WTC11 (cell line): ENCODE results near the gene PITPNC1. TPM values are rescaled to one million over a fixed set of nuclear protein-coding genes. Genes with fewer than 3 reads are reported as not detected.

ENCODE experiments used
- ATAC-seq: fragments of 200-7000 bp; cut with Tn5 transposase; 2 replicates; pipeline ENCODE4 v1.10.0; 2021; ENCODE audit warnings: mild to moderate bottlenecking, moderate library complexity
- CTCF ChIA-PET: fragments of 300-600 bp; sonication (Branson Sonifier 250); formaldehyde crosslinking; loops from one replicate; lab custom pipeline; 2021; ENCODE audit warnings: antibody characterized with exemption; lab: Charles Lee
- POLR2A ChIA-PET: fragments of 350-600 bp; sonication (Branson Sonifier 250); formaldehyde crosslinking; loops from one replicate; lab custom pipeline; 2021; ENCODE audit warnings: antibody characterized with exemption; lab: Charles Lee
- DNase-seq: peaks from one replicate; pipeline ENCODE4 v3.0.0; 2021; ENCODE audit warnings: low spot score
- H3K27ac Mint-ChIP-seq: 2 replicates; pipeline ENCODE4 v1.8.0; 2021; ENCODE audit warnings: mixed read lengths
- H3K27me3 Mint-ChIP-seq: 2 replicates; pipeline ENCODE4 v1.8.0; 2021; ENCODE audit warnings: low read depth, mild to moderate bottlenecking, moderate library complexity, mixed read lengths
- H3K36me3 Mint-ChIP-seq: 2 replicates; pipeline ENCODE4 v1.8.0; 2021; ENCODE audit warnings: mixed read lengths
- H3K4me1 Mint-ChIP-seq: 2 replicates; pipeline ENCODE4 v1.8.0; 2022; ENCODE audit warnings: mixed read lengths
- H3K4me3 Mint-ChIP-seq: 2 replicates; pipeline ENCODE4 v1.8.0; 2021; ENCODE audit warnings: mild to moderate bottlenecking, moderate library complexity, mixed read lengths
- H3K9me3 Mint-ChIP-seq: 2 replicates; pipeline ENCODE4 v1.8.0; 2021; ENCODE audit warnings: mixed read lengths
- FOXK1 ChIP-seq: sonication (generic); formaldehyde crosslinking; IDR thresholded peaks from 2 replicates; pipeline ENCODE4 v1.8.0; 2022; ENCODE audit warnings: mild to moderate bottlenecking, moderate library complexity, missing genetic modification reagents
- GTF2I ChIP-seq: fragments of 250-450 bp; sonication (Bioruptor Pico); conservative IDR thresholded peaks from 2 replicates; pipeline ENCODE4 v1.4.0; 2021; ENCODE audit warnings: mild to moderate bottlenecking
- HMGA2 ChIP-seq: fragments of 250-450 bp; sonication (Bioruptor Pico); IDR thresholded peaks from 2 replicates; pipeline ENCODE4 v1.4.0; 2021; ENCODE audit warnings: mild to moderate bottlenecking, moderate library complexity
- NR1H2 ChIP-seq: sonication (generic); formaldehyde crosslinking; IDR thresholded peaks from 2 replicates; pipeline ENCODE4 v1.9.0; 2021; ENCODE audit warnings: mild to moderate bottlenecking, moderate library complexity, missing genetic modification reagents
- SMAD4 ChIP-seq: sonication (generic); formaldehyde crosslinking; IDR thresholded peaks from 2 replicates; pipeline ENCODE4 v1.8.0; 2022; ENCODE audit warnings: mild to moderate bottlenecking, missing genetic modification reagents
- TEAD4 ChIP-seq: sonication (generic); formaldehyde crosslinking; IDR thresholded peaks from 2 replicates; pipeline ENCODE4 v1.8.0; 2022; ENCODE audit warnings: mild to moderate bottlenecking, missing genetic modification reagents
- ZNF121 ChIP-seq: sonication (generic); formaldehyde crosslinking; IDR thresholded peaks from 2 replicates; pipeline ENCODE4 v1.8.0; 2023; ENCODE audit warnings: missing genetic modification reagents
- ZNF219 ChIP-seq: sonication (generic); formaldehyde crosslinking; IDR thresholded peaks from 2 replicates; pipeline ENCODE4 v1.8.0; 2023; ENCODE audit warnings: missing genetic modification reagents, mild to moderate bottlenecking, borderline replicate concordance
- total RNA-seq: library from RNA; stranded (reverse); gene quantifications from 3 replicates; pipeline ENCODE4 v1.2.3, GENCODE V29; 2021
- TF ChIP-seq, protein P1 (sequence below): sonication (generic); formaldehyde crosslinking; IDR thresholded peaks from 2 replicates; pipeline ENCODE4 v1.8.1; 2023; ENCODE audit warnings: mild to moderate bottlenecking, missing genetic modification reagents
- TF ChIP-seq, protein P2 (sequence below): sonication (generic); formaldehyde crosslinking; IDR thresholded peaks from 2 replicates; pipeline ENCODE4 v1.8.0; 2023; ENCODE audit warnings: missing genetic modification reagents
- TF ChIP-seq, protein P3 (sequence below): sonication (generic); formaldehyde crosslinking; IDR thresholded peaks from 2 replicates; pipeline ENCODE4 v1.8.0; 2023; ENCODE audit warnings: mild to moderate bottlenecking, missing genetic modification reagents
- TF ChIP-seq, protein P4 (sequence below): fragments of 250-450 bp; sonication (Bioruptor Pico); conservative IDR thresholded peaks from 2 replicates; pipeline ENCODE4 v1.9.0; 2021; ENCODE audit warnings: mild to moderate bottlenecking
- TF ChIP-seq, protein P5 (sequence below): sonication (generic); formaldehyde crosslinking; IDR thresholded peaks from 2 replicates; pipeline ENCODE4 v1.8.1; 2022; ENCODE audit warnings: low read depth, missing genetic modification reagents, borderline replicate concordance
- TF ChIP-seq, protein P6 (sequence below): sonication (generic); formaldehyde crosslinking; IDR thresholded peaks from 2 replicates; pipeline ENCODE4 v1.8.1; 2022; ENCODE audit warnings: mild to moderate bottlenecking, moderate library complexity, missing genetic modification reagents
- TF ChIP-seq, protein P7 (sequence below): sonication (generic); formaldehyde crosslinking; IDR thresholded peaks from 2 replicates; pipeline ENCODE4 v1.8.1; 2023; ENCODE audit warnings: mild to moderate bottlenecking, missing genetic modification reagents, moderate library complexity

The PITPNC1 gene
- total RNA-seq, 1 experiment from 2014 or later = 39.8 TPM

DNA sequence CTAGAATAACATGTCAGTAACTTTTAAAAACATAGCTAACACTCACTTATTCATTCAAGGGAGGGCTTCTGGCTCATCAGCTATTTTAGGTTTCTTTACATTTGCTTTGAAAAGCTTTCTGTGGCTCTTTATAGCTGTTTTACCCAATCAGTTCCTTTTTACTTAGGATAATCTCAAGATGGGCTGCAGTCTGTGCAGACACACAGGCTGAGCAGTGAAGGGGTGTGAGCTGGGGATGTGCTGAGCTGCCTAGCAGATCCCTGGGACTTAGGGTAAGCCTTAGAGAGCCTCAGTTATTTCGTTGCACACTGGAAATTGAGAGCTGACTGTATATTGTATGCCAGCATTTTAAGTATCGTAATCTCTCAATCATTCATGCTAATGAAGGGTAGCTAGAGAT is 310.4 kb downstream of the PITPNC1 start:
- CTCF ChIA-PET = interaction anchor here (0.8 to 3.1 kb wide), 4 partner anchors 85 to 313 kb away, joined by 3 to 15 read pairs (median 3); no protein-coding TSS in a partner anchor
- no peak overlapping the region for H3K4me3 Mint-ChIP-seq
- TF ChIP-seq, protein P1, sequence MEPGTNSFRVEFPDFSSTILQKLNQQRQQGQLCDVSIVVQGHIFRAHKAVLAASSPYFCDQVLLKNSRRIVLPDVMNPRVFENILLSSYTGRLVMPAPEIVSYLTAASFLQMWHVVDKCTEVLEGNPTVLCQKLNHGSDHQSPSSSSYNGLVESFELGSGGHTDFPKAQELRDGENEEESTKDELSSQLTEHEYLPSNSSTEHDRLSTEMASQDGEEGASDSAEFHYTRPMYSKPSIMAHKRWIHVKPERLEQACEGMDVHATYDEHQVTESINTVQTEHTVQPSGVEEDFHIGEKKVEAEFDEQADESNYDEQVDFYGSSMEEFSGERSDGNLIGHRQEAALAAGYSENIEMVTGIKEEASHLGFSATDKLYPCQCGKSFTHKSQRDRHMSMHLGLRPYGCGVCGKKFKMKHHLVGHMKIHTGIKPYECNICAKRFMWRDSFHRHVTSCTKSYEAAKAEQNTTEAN (CRISPR knock-in tag) = no peak
- no peak for TF ChIP-seq NR1H2 (CRISPR knock-in tag)
- TF ChIP-seq, protein P2, sequence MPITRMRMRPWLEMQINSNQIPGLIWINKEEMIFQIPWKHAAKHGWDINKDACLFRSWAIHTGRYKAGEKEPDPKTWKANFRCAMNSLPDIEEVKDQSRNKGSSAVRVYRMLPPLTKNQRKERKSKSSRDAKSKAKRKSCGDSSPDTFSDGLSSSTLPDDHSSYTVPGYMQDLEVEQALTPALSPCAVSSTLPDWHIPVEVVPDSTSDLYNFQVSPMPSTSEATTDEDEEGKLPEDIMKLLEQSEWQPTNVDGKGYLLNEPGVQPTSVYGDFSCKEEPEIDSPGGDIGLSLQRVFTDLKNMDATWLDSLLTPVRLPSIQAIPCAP = no peak
- TF ChIP-seq, protein P3, sequence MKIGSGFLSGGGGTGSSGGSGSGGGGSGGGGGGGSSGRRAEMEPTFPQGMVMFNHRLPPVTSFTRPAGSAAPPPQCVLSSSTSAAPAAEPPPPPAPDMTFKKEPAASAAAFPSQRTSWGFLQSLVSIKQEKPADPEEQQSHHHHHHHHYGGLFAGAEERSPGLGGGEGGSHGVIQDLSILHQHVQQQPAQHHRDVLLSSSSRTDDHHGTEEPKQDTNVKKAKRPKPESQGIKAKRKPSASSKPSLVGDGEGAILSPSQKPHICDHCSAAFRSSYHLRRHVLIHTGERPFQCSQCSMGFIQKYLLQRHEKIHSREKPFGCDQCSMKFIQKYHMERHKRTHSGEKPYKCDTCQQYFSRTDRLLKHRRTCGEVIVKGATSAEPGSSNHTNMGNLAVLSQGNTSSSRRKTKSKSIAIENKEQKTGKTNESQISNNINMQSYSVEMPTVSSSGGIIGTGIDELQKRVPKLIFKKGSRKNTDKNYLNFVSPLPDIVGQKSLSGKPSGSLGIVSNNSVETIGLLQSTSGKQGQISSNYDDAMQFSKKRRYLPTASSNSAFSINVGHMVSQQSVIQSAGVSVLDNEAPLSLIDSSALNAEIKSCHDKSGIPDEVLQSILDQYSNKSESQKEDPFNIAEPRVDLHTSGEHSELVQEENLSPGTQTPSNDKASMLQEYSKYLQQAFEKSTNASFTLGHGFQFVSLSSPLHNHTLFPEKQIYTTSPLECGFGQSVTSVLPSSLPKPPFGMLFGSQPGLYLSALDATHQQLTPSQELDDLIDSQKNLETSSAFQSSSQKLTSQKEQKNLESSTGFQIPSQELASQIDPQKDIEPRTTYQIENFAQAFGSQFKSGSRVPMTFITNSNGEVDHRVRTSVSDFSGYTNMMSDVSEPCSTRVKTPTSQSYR (CRISPR knock-in tag) = no peak
- TF ChIP-seq, protein P4, sequence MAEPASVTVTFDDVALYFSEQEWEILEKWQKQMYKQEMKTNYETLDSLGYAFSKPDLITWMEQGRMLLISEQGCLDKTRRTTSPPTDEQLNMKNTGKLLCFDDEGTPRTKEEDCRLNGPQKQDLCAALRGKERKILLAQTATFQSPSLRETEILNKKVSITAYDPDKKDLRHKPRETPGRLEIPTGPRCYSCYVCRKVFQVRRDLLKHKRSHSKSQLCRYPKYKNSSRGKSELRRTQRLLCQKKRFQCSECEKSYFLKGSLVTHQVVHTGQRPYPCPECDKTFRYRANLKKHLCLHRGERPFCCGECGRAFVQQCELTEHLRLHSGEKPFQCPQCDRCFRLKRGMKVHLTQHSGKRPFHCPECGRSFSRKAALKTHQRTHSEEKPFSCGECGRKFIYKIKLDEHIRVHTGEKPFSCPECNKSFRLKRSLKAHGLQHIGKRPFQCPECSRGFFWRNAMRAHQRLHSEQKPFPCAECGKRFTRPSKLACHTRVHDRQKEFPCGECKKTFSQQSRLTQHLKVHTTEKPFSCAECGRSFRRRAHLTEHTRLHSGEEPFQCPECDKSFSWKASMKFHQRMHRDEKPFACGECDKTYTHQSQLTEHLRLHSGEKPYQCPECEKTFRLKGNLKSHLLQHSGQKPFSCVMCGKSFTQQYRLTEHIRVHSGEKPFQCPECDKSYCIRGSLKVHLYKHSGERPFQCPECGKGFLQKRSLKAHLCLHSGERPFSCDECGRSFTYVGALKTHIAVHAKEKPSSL (CRISPR knock-in tag) = no peak
- TF ChIP-seq TEAD4 (CRISPR knock-in tag) = no peak
- TF ChIP-seq GTF2I = no peak
- TF ChIP-seq ZNF219 (CRISPR knock-in tag) = no peak
- TF ChIP-seq FOXK1 = no peak
- no peak for TF ChIP-seq HMGA2 (CRISPR knock-in tag)
- no peak for TF ChIP-seq SMAD4 (CRISPR knock-in tag)
- TF ChIP-seq, protein P5, sequence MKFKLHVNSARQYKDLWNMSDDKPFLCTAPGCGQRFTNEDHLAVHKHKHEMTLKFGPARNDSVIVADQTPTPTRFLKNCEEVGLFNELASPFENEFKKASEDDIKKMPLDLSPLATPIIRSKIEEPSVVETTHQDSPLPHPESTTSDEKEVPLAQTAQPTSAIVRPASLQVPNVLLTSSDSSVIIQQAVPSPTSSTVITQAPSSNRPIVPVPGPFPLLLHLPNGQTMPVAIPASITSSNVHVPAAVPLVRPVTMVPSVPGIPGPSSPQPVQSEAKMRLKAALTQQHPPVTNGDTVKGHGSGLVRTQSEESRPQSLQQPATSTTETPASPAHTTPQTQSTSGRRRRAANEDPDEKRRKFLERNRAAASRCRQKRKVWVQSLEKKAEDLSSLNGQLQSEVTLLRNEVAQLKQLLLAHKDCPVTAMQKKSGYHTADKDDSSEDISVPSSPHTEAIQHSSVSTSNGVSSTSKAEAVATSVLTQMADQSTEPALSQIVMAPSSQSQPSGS (CRISPR knock-in tag) = no peak
- TF ChIP-seq, protein P6, sequence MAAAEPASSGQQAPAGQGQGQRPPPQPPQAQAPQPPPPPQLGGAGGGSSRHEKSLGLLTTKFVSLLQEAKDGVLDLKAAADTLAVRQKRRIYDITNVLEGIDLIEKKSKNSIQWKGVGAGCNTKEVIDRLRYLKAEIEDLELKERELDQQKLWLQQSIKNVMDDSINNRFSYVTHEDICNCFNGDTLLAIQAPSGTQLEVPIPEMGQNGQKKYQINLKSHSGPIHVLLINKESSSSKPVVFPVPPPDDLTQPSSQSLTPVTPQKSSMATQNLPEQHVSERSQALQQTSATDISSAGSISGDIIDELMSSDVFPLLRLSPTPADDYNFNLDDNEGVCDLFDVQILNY (CRISPR knock-in tag) = no peak
- no peak for TF ChIP-seq ZNF121 (CRISPR knock-in tag)
- TF ChIP-seq, protein P7, sequence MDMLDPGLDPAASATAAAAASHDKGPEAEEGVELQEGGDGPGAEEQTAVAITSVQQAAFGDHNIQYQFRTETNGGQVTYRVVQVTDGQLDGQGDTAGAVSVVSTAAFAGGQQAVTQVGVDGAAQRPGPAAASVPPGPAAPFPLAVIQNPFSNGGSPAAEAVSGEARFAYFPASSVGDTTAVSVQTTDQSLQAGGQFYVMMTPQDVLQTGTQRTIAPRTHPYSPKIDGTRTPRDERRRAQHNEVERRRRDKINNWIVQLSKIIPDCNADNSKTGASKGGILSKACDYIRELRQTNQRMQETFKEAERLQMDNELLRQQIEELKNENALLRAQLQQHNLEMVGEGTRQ (CRISPR knock-in tag) = no peak
- TF ChIP-seq, all 79 proteins: peak for 0
- Mint-ChIP-seq H3K27me3 (no peaks in the 10 kb centered on the region), H3K4me1 (peaks cover 18% of the 10 kb centered on the region), H3K9me3 (no peaks in the 10 kb centered on the region), H3K27ac (peak overlapping the region; percentile 53; the same call in 1 of the 2 replicates), H3K36me3 (peaks cover 3% of the 10 kb centered on the region; the same call in 1 of the 2 replicates)
- POLR2A ChIA-PET = interaction anchor here (0.7 kb wide), 1 partner anchor 42 kb away, joined by 3 read pairs; no protein-coding TSS in a partner anchor
- DNase-seq (no peak), ATAC-seq (no peak)
